Progenitor cell of endocrine pancreas (in vitro differentiated cells): Measurements from ENCODE around the gene HTR3E. TPM values are rescaled to one million over a fixed set of nuclear protein-coding genes. Genes with fewer than 3 reads are reported as not detected.

Experiments used
- DNase-seq: peaks from one replicate; pipeline ENCODE4 v3.0.0; 2021; ENCODE audit warnings: low spot score; ENCODE audit not compliant: unreplicated experiment
- H3K27ac Mint-ChIP-seq: 2 replicates; pipeline ENCODE4 v1.8.0; 2021; ENCODE audit warnings: mild to moderate bottlenecking, moderate library complexity, mixed read lengths
- H3K27me3 Mint-ChIP-seq: 2 replicates; pipeline ENCODE4 v1.8.0; 2021; ENCODE audit warnings: mixed read lengths
- H3K36me3 Mint-ChIP-seq: 2 replicates; pipeline ENCODE4 v1.8.0; 2022; ENCODE audit warnings: mixed read lengths; ENCODE audit not compliant: insufficient read depth
- H3K4me1 Mint-ChIP-seq: 2 replicates; pipeline ENCODE4 v1.8.0; 2021; ENCODE audit warnings: low read depth, mixed read lengths
- H3K4me3 Mint-ChIP-seq: 2 replicates; pipeline ENCODE4 v1.8.0; 2021; ENCODE audit warnings: low read depth, mild to moderate bottlenecking, moderate library complexity, mixed read lengths
- H3K9me3 Mint-ChIP-seq: 2 replicates; pipeline ENCODE4 v1.8.0; 2021; ENCODE audit warnings: low read depth, mixed read lengths
- total RNA-seq: library from RNA; stranded (reverse); gene quantifications from 2 replicates; pipeline ENCODE4 v1.2.1, GENCODE V29; 2021
- TF ChIP-seq, protein P1 (sequence below): fragments of 200-600 bp; sonication (generic); IDR thresholded peaks from one replicate; pipeline ENCODE4 v1.5.0; 2021; ENCODE audit warnings: antibody characterized with exemption, mild to moderate bottlenecking; ENCODE audit not compliant: unreplicated experiment

HTR3E gene
- total RNA-seq, 1 donor from 2014 or later, result not detected

DNA sequence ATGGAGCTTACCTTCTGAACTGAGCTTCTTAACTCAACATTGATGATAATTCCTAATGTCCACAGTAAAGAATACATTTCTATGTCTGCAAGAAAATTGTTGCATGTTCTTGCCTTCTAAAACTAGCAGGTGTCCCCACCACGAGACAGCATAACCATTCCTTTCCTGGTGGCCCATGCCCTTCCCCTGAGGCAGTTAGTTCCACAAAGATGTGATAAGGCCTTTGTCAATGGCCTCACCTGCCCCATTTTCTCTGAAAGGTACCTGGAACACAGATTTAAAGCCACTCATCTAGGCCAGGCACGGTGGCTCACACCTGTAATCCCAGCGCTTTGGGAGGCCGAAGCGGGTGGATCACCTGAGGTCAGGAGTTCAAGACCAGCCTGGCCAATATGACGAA lies 21.0 kb upstream of the HTR3E start:
- Mint-ChIP-seq H3K9me3 (peaks cover 6% of the 10 kb centered on the region), H3K4me3 (no peak overlapping the region), H3K4me1 (no peaks in the 10 kb centered on the region), H3K36me3 (peaks cover 1% of the 10 kb centered on the region), H3K27ac (no peak overlapping the region), H3K27me3 (peaks cover 43% of the 10 kb centered on the region)
- no peak for DNase-seq
- TF ChIP-seq, protein P1, sequence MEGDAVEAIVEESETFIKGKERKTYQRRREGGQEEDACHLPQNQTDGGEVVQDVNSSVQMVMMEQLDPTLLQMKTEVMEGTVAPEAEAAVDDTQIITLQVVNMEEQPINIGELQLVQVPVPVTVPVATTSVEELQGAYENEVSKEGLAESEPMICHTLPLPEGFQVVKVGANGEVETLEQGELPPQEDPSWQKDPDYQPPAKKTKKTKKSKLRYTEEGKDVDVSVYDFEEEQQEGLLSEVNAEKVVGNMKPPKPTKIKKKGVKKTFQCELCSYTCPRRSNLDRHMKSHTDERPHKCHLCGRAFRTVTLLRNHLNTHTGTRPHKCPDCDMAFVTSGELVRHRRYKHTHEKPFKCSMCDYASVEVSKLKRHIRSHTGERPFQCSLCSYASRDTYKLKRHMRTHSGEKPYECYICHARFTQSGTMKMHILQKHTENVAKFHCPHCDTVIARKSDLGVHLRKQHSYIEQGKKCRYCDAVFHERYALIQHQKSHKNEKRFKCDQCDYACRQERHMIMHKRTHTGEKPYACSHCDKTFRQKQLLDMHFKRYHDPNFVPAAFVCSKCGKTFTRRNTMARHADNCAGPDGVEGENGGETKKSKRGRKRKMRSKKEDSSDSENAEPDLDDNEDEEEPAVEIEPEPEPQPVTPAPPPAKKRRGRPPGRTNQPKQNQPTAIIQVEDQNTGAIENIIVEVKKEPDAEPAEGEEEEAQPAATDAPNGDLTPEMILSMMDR, result no peak

DNA sequence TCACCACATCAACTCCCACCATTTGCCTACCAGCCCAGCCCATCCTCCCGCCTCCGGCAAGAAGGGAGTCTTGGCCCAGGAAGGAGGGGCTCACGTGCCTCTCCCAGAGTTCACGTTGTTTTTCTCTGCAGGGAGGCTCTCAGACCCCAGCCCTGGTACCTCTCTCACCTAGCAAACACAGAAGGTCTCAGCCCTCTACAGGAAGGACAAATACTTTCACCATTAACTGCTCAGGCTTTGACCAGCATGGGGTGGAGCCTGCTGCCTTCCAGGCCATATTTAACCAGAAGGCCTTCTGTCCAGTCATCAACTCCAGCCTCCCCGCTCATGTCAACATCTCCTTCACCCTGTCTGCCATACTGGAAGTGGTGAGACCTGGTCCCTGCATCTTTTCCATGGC lies 19.0 kb upstream of the HTR3E start:
- TF ChIP-seq, protein P1, result peak; percentile 9
- DNase-seq, result no peak
- peaks cover 48% of the 10 kb centered on the region for H3K27me3 Mint-ChIP-seq
- H3K4me3 Mint-ChIP-seq, result no peak overlapping the region
- no peak overlapping the region for H3K27ac Mint-ChIP-seq
- H3K36me3 Mint-ChIP-seq, result no peaks in the 10 kb centered on the region
- peaks cover 2% of the 10 kb centered on the region for H3K4me1 Mint-ChIP-seq
- peaks cover 3% of the 10 kb centered on the region for H3K9me3 Mint-ChIP-seq

DNA sequence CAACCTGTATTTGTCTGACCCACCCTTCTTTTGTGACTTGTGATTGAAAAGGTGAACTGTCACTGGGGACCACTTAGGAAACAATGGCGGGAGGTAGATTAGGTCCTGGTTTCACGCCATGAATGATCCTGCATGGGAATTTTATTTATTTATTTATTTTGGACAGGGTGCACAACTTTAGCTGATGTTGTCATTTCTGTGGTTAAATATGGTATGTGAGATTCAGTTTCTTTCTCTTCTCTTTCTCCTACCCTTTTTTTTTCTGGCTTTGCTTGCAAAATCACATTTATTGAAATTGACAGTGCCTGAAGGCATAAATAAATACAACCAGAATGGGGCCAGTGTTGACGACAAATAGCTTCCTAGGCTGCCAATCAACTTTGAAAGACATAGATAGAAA lies 18.0 kb upstream of the HTR3E start:
- DNase-seq, result no peak
- no peaks in the 10 kb centered on the region for H3K36me3 Mint-ChIP-seq
- H3K4me1 Mint-ChIP-seq, result peaks cover 2% of the 10 kb centered on the region
- no peak overlapping the region for H3K4me3 Mint-ChIP-seq
- H3K9me3 Mint-ChIP-seq, result peaks cover 3% of the 10 kb centered on the region
- peaks cover 50% of the 10 kb centered on the region for H3K27me3 Mint-ChIP-seq
- no peak overlapping the region for H3K27ac Mint-ChIP-seq
- TF ChIP-seq, protein P1, result no peak

DNA sequence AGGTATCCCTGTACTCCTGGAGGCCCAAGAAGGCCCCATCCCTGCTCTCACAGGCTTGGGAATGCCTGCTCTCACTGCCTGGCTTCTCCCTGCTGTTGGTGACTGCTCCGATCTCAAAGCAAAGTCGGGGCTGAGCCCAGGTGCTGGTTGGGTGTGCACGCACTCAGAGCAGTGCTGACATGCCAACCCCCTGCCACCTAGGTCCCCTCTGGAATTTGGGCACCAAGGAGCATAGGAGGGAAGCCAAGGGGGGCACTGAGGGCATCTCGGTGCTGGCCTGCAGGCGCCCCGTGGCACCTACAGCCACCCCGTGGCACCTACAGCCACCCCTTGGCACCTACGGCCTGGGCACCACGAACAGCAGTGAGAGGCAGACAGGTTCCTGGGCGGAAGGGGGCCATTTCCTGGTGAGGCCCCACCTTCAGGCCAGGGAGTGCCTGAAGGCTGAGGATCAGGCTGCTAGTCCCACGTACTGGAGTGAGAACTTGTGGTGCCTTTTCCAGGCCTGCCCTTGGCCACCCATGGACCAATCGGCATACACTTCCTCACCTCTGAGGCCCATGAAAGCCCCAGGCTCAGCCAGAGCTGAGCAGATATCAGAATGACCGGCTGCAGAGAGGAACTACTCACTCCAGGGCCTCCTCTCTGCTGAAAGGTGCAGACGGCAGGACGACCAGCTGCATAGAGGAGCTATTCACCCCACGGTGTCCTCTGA lies 15.6 kb upstream of the HTR3E start:
- Mint-ChIP-seq H3K27ac (no peak overlapping the region), H3K4me3 (no peak overlapping the region), H3K4me1 (peaks cover 2% of the 10 kb centered on the region), H3K27me3 (peaks cover 56% of the 10 kb centered on the region), H3K9me3 (peaks cover 3% of the 10 kb centered on the region), H3K36me3 (no peaks in the 10 kb centered on the region)
- no peak for DNase-seq
- TF ChIP-seq, protein P1, result no peak

DNA sequence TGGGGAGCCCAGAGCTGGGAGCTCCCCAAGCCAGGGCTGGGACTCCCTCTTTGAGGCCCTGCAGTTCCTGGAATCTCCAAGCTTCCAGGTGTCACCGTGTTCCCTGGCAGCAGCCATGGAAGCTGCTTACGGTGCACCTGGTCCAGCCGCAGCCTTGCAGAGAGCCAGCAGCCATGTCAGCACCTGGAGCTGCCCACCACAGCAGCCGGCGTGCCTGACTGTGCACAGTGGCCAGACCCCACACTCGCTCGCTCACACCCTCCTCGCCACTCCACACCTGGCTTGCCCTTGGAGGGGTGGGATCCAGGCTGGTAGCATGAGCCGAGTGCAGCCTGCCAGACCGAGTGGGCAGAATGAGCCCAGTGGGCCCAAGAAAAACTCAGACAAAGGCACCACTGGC lies 14.8 kb upstream of the HTR3E start:
- no peak overlapping the region for H3K4me3 Mint-ChIP-seq
- H3K9me3 Mint-ChIP-seq, result peaks cover 3% of the 10 kb centered on the region
- H3K27me3 Mint-ChIP-seq, result peaks cover 56% of the 10 kb centered on the region
- no peak overlapping the region for H3K27ac Mint-ChIP-seq
- no peaks in the 10 kb centered on the region for H3K36me3 Mint-ChIP-seq
- TF ChIP-seq, protein P1, result no peak
- no peak for DNase-seq
- peaks cover 2% of the 10 kb centered on the region for H3K4me1 Mint-ChIP-seq
